Measurements from ENCODE around the gene CSRNP3.

CSRNP3 gene

GRCh38 chr2:165632594-165632993, 163.1 kb downstream of the CSRNP3 start:
- H3K4me3 ChIP-seq (ENCODE audit: low read length), result no peak overlapping the region
- TF ChIP-seq ZNF274 (IDR thresholded peaks at IDR 0.05; ENCODE audit: low read depth, low read length), result no peak

- no peak overlapping the region for H3K4me3 ChIP-seq (ENCODE audit: low read length)
- no peak for TF ChIP-seq ZNF274 (IDR thresholded peaks at IDR 0.05; ENCODE audit: low read depth, low read length)
These were observed 163.9 kb downstream of the CSRNP3 start for GRCh38 chr2:165633431-165633830.

GRCh38 chr2:165634282-165634681, 164.8 kb downstream of the CSRNP3 start:
- TF ChIP-seq ZNF274 (IDR thresholded peaks at IDR 0.05; ENCODE audit: low read depth, low read length), result no peak

GRCh38 chr2:165634855-165635254, 165.4 kb downstream of the CSRNP3 start:
- no peak for TF ChIP-seq ZNF274 (IDR thresholded peaks at IDR 0.05; ENCODE audit: low read depth, low read length)
- no peak overlapping the region for H3K4me3 ChIP-seq (ENCODE audit: low read length)

More at GRCh38 chr2:165634282-165634681, 164.8 kb downstream of the CSRNP3 start:
- H3K4me3 ChIP-seq (ENCODE audit: low read length), result no peak overlapping the region

GRCh38 chr2:165635532-165635931, 166.0 kb downstream of the CSRNP3 start:
- no peak for TF ChIP-seq ZNF274 (IDR thresholded peaks at IDR 0.05; ENCODE audit: low read depth, low read length)
- H3K4me3 ChIP-seq (ENCODE audit: low read length), result no peak overlapping the region

- no peak for TF ChIP-seq ZNF274 (IDR thresholded peaks at IDR 0.05; ENCODE audit: low read depth, low read length)
- no peak overlapping the region for H3K4me3 ChIP-seq (ENCODE audit: low read length)
These were observed 167.5 kb downstream of the CSRNP3 start for GRCh38 chr2:165636959-165637358.

- TF ChIP-seq ZNF274 (IDR thresholded peaks at IDR 0.05; ENCODE audit: low read depth, low read length), result no peak
- no peak overlapping the region for H3K4me3 ChIP-seq (ENCODE audit: low read length)
These were observed 167.9 kb downstream of the CSRNP3 start for GRCh38 chr2:165637396-165637795.

GRCh38 chr2:165639504-165639903, 170.0 kb downstream of the CSRNP3 start:
- H3K4me3 ChIP-seq (ENCODE audit: low read length), result no peak overlapping the region
- TF ChIP-seq ZNF274 (IDR thresholded peaks at IDR 0.05; ENCODE audit: low read depth, low read length), result no peak

- TF ChIP-seq ZNF274 (IDR thresholded peaks at IDR 0.05; ENCODE audit: low read depth, low read length), result no peak
- no peak overlapping the region for H3K4me3 ChIP-seq (ENCODE audit: low read length)
These were observed 170.9 kb downstream of the CSRNP3 start for GRCh38 chr2:165640247-165640929.

DNA sequence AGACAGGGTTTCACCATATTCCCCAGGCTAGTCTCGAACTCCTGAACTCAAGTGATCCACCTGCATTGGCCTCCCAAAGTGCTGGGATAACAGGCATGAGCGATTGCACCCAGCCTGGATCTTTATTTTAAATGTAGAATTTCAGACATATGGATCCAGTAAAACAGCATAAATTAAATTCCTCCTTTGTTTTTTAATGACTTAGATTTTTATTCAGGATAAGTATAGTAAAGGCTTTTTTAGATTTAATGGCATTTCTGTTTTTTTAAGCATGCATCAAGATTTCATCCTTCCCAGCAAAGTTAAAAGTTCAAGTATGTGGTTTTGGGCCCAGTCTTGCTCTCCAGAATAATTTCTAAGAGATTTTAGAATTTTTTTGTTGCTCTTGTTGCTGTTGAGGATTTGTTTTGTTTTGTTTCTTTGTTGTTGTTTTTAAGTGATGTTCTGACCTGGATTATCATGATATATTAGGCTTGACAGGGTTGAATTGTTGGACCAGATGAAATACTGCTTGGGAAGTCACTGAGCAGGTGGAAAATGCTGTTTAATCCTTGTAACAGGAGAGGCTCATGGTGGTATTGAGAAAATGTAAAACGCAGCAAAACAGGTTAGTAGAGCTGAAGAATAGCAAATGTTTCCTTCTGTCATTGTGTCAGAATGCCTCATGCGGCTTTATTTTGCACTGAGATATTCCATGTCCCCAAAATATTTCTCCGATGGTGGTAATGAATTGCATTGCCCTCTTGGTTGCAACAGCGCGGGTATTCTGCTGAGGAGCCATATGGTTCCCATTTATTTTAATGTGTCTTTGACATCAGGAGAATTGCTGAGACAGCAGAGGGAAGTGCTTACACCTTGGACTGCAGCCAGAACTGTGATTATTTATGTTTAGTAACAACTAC, 176.7 kb downstream of the CSRNP3 start:
- no peak overlapping the region for H3K4me3 ChIP-seq (ENCODE audit: low read length)

DNA sequence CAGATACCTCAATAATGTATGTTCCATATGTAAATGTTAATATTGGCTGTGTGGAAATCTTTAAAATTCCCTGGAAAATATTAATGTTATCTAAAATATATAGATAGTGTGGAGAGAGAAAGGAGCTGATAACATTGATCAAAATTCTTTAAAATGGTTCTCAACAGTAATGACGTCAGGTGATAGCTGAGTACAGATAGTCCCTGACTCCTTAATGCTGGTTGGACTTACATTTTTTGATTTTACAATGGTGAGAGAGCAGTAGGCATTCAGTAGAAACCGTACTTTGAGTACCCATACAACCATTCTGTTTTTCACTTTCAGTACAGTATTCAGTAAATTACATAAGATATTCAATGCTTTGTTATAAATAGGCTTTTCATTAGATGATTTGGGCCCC, 177.9 kb downstream of the CSRNP3 start:
- no peak for TF ChIP-seq ZNF274 (IDR thresholded peaks at IDR 0.05; ENCODE audit: low read depth, low read length)
- H3K4me3 ChIP-seq (ENCODE audit: low read length), result no peak overlapping the region

More for the DNA sequence above, 176.7 kb downstream of the CSRNP3 start:
- no peak for TF ChIP-seq ZNF274 (IDR thresholded peaks at IDR 0.05; ENCODE audit: low read depth, low read length)

GRCh38 chr2:165648801-165649200, 179.3 kb downstream of the CSRNP3 start:
- TF ChIP-seq ZNF274 (IDR thresholded peaks at IDR 0.05; ENCODE audit: low read depth, low read length), result no peak

DNA sequence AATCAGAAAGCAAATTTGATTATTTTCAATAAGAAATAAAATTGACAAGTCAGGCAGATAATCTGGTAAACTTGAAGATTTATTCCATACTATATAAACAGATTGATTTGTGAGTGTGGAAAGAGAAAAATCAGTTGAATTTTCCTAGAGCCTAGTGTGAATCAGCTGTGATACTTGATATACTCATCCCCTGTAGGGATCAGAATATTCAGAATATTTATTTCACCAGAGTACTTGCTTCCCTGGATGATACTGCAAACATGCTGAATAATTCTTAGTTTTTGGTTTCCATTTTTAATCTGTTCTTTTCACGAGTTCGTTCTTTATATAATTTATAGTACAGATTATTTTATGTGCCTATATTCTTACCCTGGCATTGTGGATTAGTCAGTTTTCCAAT, 181.7 kb downstream of the CSRNP3 start:
- TF ChIP-seq ZNF274 (IDR thresholded peaks at IDR 0.05; ENCODE audit: low read depth, low read length), result no peak
- H3K4me3 ChIP-seq (ENCODE audit: low read length), result no peak overlapping the region

More at GRCh38 chr2:165648801-165649200, 179.3 kb downstream of the CSRNP3 start:
- no peak overlapping the region for H3K4me3 ChIP-seq (ENCODE audit: low read length)

GRCh38 chr2:165655661-165656060, 186.2 kb downstream of the CSRNP3 start:
- no peak for TF ChIP-seq ZNF274 (IDR thresholded peaks at IDR 0.05; ENCODE audit: low read depth, low read length)
- H3K4me3 ChIP-seq (ENCODE audit: low read length), result no peak overlapping the region

DNA sequence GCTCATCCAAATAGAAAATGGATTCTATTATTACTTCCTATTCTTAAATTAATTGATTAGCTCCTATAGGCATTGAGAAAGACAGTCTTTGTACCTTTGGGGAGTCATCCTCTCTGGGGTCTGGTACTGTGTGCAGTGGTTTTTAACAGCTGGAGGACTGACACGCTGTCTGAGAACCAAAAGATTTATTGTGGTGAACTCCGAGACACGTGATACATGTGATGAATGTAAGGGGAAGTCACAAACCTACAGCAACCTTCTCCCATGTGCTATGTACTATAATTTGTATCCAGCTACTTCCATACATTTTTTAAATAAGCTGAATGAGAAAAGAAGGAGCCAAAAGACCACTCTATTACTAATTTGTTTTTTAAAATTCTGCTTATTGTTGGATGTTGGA, 190.9 kb downstream of the CSRNP3 start:
- TF ChIP-seq ZNF274 (IDR thresholded peaks at IDR 0.05; ENCODE audit: low read depth, low read length), result no peak
- H3K4me3 ChIP-seq (ENCODE audit: low read length), result no peak overlapping the region

Data from GM08714 (cell line).